GM23248 (cell line): ENCODE data around the gene TLE1.

ENCODE experiments used
- EZH2 ChIP-seq: fragments of 200-600 bp; sonication (generic); IDR thresholded peaks from 2 replicates; pipeline ENCODE4 v1.6.1; 2018; ENCODE audit warnings: antibody characterized with exemption, mild to moderate bottlenecking; ENCODE audit not compliant: insufficient read depth, poor library complexity, severe bottlenecking
- EZH2phosphoT487 ChIP-seq: fragments of 200-600 bp; sonication (generic); IDR thresholded peaks from 2 replicates; pipeline ENCODE4 v1.6.1; 2018; ENCODE audit warnings: antibody characterized with exemption, moderate library complexity, mild to moderate bottlenecking, low read depth; ENCODE audit not compliant: insufficient read depth

DNA sequence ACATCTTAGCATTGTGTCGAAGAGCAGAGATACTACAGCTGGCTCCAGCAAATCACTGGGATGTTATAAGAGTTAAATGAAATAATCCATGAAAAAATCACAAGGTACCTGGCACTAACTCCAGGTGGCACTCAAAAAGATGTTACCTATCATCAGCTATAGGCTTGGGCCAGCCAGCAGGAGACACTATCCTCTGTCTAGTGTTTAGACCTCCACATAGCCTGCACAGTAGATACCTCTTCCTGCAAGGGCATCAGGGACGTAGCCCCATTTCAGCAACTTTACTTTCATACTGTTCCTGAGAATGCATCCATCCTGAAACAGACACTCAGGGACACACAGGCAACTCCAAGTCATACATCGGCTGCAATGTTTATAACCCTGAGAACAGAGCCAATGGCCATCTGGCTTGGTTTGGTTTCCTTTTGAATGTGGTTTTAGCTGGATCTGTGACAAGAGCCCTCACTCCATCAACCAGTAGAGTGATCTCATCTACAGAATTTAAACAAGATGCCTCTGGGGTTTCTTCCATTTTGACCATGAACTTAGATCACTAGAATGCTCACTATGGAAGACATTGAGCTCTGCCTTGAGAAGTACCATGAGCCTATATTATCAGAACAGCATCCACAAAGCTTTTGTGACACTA is 69.9 kb downstream of the TLE1 start:
- TF ChIP-seq EZH2, result no peak
- no peak for TF ChIP-seq EZH2phosphoT487
